Heart left ventricle (tissue), 16 donors: ENCODE measurements around the gene TMEM145. TPM values are rescaled to one million over a fixed set of nuclear protein-coding genes. Genes with fewer than 3 reads are reported as not detected.
A peak's percentile ranks its signal among the peaks of the same experiment; 100 is the strongest.

Experiments used
- ATAC-seq, 4 donors: fragments of 200-7000 bp; cut with Tn5 transposase; one replicate each; pipeline ENCODE4 v1.9.1; 2020 to 2022; ENCODE audit warnings: moderate library complexity in 4 of 4, mild to moderate bottlenecking in 3 of 4, moderate number of reproducible peaks in 1 of 4
- DNase-seq, 5 donors: peaks; one replicate each; pipeline ENCODE4 v3.0.0-alpha.2; 2020
- H3K27ac ChIP-seq, 12 donors: fragments of 200-600 bp; sonication (generic) in 4 of 12; one replicate each; pipeline versions ENCODE4 v1.5.0 to v1.8.0; 2016 to 2022; ENCODE audit warnings: mild to moderate bottlenecking in 2 of 12
- H3K27me3 ChIP-seq, 9 donors: fragments of 200-600 bp; sonication (generic) in 2 of 9; one replicate each; pipeline versions ENCODE4 v1.5.1 to v1.8.0; 2016 to 2022; ENCODE audit warnings: mild to moderate bottlenecking in 3 of 9
- H3K36me3 ChIP-seq, 9 donors: fragments of 200-600 bp; sonication (generic) in 2 of 9; one replicate each; pipeline versions ENCODE4 v1.5.0 to v1.8.0; 2018 to 2022; ENCODE audit warnings: mild to moderate bottlenecking in 2 of 9
- H3K4me1 ChIP-seq, 12 donors: fragments of 200-600 bp; sonication (generic) in 4 of 12; one replicate each; pipeline versions ENCODE4 v1.5.0 to v1.8.0; 2016 to 2022; ENCODE audit warnings: mild to moderate bottlenecking in 3 of 12
- H3K4me3 ChIP-seq, 12 donors: fragments of 200-600 bp; sonication (generic) in 4 of 12; one replicate each; pipeline versions ENCODE4 v1.5.0 to v1.8.0; 2017 to 2022; ENCODE audit warnings: mild to moderate bottlenecking in 9 of 12, moderate library complexity in 4 of 12
- H3K9me3 ChIP-seq, 12 donors: fragments of 200-600 bp; sonication (generic) in 4 of 12; one replicate each; pipeline versions ENCODE4 v1.5.0 to v1.8.0; 2016 to 2022; ENCODE audit warnings: mild to moderate bottlenecking in 1 of 12
- POLR2A ChIP-seq, 2 donors: fragments of 450-650 bp; IDR thresholded peaks; one replicate each; pipeline ENCODE4 v1.6.1; 2017; ENCODE audit warnings: antibody characterized with exemption in 2 of 2, mild to moderate bottlenecking in 2 of 2, moderate library complexity in 2 of 2
- WGBS, 4 donors: extraction: QIAGEN DNeasy Blood & Tissue Kit in 2 of 4; methylation state at CpG; one replicate each; pipeline versions ENCODE4 v1.1.5 to v1.1.7; 2013 to 2018; 5-methylcytosine and 5-hydroxymethylcytosine counted together
- intact Hi-C, 10 donors: fragments of 100-400 bp; cut with DNase I; formaldehyde crosslinking; loops; one replicate each; pipeline versions ENCODE4 v1.11.1 to v1.14.2; 2022
- polyA plus RNA-seq, 2 donors: library from polyadenylated mRNA; stranded (reverse); fragments of 200-250 nt; gene quantifications; one replicate each; pipeline ENCODE4 v1.2.3, GENCODE V29; 2013
- total RNA-seq, 9 donors: library from RNA; depleted of rRNA in 2 of 9; stranded (reverse); fragments of >200 nt in 2 of 9; fragmentation: NEBNext Ultra II Directional in 3 of 9; extraction: Animal tissue kit (Norgen Biotek cat#: 25700) in 3 of 9; gene quantifications; one replicate each; pipeline versions ENCODE4 v1.1.0 to v1.2.4, GENCODE V29; 2016 to 2023
- TF ChIP-seq, protein P1 (sequence below), 12 donors: fragments of 200-600 bp; sonication (generic) in 4 of 12; IDR thresholded peaks; one replicate each; pipeline versions ENCODE4 v1.5.0 to v1.8.0; 2018 to 2022; ENCODE audit warnings: antibody characterized with exemption in 12 of 12, mild to moderate bottlenecking in 5 of 12
- donor health status: ischemic (EF 13 %, LVEDD 7.1; RV severe dilation, severe dysfunction).
- donor health status: healthy with polysubstance abuse.
- donor health status: DM: no; HTN: yes; CAD: no.
- donor health status: DM: no; HTN: no; CAD: no.
- donor health status: ischemic (EF 25% LVEDD 6.9; RV normal size, moderate dysfunction).
- donor health status: ischemic (EF 25% LVEDD 5.7; RV mildly dilated, moderate dysfunction).
- donor health status: healthy.
- donor health status: DM: yes; HTN: yes; CAD: no.
- donor health status: ischemic (EF 35%, LVEDD 5.7; RV mildly dilated, moderate dysfunction).
- donor health status: nonischemic (EF 11% LVEDD 7.7; RV severe dilation, severe dysfunction).
- donor health status: DM: yes; HTN: yes; CAD: no.
- donor health status: PGD.
- donor health status: ischemic (EF 29% LVEDD 5.4; RV normal size, mild dysfunction).
- donor health status: nonischemic (EF 23%, LVEDD 6.1; RV moderate dilation, normal function).

Gene TMEM145
- total and polyA plus RNA-seq, 11 donors, result 0.11 to 0.27 (median 0.17) TPM; not detected in 7

DNA sequence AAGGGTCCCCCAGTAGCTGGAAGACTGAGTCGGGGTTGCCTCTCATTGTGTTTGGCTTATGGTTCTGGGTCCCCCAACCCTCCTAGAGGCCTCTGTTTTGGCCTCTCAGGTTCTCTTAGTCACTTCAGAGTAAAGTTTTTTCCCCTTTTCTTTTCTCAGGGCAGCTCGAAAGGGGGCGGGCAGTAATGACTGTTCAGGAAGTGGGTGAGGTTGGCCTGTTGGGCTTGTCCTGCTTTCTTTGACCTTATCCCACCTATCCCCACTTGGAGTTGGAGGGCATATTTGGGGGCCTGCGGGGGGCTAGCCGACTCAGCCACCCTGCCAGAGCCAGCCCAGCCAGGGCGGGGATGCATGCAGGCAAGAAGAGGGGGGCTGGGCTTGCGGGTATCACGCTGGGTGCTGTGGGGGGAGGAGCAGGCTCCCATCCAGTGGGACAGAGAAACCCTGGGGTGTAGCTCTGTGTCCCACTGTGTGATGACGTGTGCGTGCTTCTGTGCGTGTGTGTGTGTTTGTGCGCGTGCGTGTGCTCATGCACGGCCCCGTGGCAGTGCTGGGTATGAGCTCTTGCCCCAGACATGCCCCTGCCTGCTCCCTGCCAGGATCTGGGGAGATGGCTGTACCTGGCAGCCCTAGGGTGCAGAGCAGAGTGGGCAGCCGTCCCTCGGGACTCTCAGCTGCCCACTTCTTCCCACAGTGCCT lies 42.6 kb upstream of the TMEM145 start:
- 12 to 17% (median 14%) methylated on average over 7 to 18 of the region's 18 CpGs for WGBS, 4 donors
- peak in 1 of 4 donors; percentile 1 for ATAC-seq
- Histone ChIP-seq H3K4me3 (peak overlapping the region; percentile 23 to 79 (median 66)), H3K27me3 (no peaks in the 10 kb centered on the region), H3K36me3 (peaks cover 0 to 39% (median 29%) of the 10 kb centered on the region in 9 donors), H3K9me3 (no peaks in the 10 kb centered on the region), H3K4me1 (peaks cover 8 to 51% (median 38%) of the 10 kb centered on the region in 12 donors), H3K27ac (peak overlapping the region; percentile 74 to 98 (median 90))
- peak in 3 of 5 donors; percentile 54 to 76 (median 60) for DNase-seq
- intact Hi-C loops, result no loop called here
- no peak for TF ChIP-seq POLR2A (IDR thresholded peaks at IDR 0.05)
- TF ChIP-seq, protein P1, sequence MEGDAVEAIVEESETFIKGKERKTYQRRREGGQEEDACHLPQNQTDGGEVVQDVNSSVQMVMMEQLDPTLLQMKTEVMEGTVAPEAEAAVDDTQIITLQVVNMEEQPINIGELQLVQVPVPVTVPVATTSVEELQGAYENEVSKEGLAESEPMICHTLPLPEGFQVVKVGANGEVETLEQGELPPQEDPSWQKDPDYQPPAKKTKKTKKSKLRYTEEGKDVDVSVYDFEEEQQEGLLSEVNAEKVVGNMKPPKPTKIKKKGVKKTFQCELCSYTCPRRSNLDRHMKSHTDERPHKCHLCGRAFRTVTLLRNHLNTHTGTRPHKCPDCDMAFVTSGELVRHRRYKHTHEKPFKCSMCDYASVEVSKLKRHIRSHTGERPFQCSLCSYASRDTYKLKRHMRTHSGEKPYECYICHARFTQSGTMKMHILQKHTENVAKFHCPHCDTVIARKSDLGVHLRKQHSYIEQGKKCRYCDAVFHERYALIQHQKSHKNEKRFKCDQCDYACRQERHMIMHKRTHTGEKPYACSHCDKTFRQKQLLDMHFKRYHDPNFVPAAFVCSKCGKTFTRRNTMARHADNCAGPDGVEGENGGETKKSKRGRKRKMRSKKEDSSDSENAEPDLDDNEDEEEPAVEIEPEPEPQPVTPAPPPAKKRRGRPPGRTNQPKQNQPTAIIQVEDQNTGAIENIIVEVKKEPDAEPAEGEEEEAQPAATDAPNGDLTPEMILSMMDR (IDR thresholded peaks at IDR 0.05), result no peak

DNA sequence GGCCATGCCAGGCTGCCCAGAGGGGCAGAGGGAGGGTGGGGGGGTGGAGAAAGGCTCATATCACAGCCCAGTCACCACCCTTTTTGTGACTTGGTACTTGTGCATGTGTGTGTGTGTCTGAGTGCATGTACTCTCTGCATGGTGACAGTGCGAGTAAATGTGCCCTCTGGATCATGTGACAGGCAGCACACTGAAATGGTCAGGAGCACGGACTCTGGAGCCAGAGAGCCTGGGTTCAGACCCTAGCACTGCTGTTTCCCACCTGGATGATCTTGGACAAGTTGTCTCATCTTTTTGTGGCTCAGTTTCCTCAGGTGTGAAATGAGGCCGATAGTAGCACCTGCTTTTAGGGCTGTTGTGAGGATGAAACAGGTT lies 42.1 kb upstream of the TMEM145 start:
- DNase-seq, result peak in 2 of 5 donors; percentile 18 to 36
- Histone ChIP-seq H3K27me3 (no peaks in the 10 kb centered on the region), H3K27ac (peak overlapping the region; percentile 74 to 98 (median 90)), H3K9me3 (no peaks in the 10 kb centered on the region), H3K4me1 (peaks cover 8 to 57% (median 44%) of the 10 kb centered on the region in 12 donors), H3K4me3 (peak overlapping the region in 10 of 12 donors; percentile 54 to 79 (median 69)), H3K36me3 (peaks cover 0 to 42% (median 29%) of the 10 kb centered on the region in 9 donors)
- ATAC-seq, result no peak
- TF ChIP-seq POLR2A (IDR thresholded peaks at IDR 0.05), result no peak
- TF ChIP-seq, protein P1 (IDR thresholded peaks at IDR 0.05), result no peak
- WGBS, 4 donors, result 39 to 55% (median 43%) methylated on average over 3 of the region's 3 CpGs
- intact Hi-C loops, result no loop called here

DNA sequence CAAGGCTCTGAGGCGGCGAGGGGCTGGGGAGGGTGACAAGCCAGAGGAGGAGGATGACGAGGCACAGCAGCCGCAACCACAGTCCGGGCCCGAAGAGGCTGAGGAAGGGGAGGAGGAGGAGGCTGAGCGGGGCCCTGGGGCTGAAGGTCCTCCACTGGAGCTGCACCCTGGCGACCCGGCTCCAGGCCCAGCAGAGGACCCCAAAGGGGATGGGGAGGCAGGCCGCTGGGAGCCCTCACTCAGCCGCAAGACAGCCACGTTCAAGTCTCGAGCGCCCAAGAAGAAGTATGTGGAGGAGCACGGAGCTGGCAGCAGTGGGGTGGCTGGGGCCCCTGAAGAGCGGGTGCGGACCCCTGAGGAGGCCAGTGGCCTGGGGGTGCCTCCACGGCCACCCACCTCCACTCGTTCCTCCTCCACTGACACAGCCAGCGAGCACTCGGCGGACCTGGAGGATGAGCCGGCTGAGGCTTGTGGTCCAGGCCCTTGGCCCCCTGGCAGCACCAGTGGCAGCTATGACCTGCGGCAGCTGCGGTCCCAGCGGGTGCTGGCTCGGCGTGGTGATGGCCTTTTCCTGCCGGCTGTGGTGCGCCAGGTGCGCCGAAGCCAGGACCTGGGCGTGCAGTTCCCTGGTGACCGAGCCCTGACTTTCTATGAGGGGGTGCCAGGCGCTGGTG lies 41.1 kb upstream of the TMEM145 start:
- ATAC-seq (no peak), DNase-seq (peak in 2 of 5 donors; percentile 18 to 32)
- Histone ChIP-seq H3K4me1 (peaks cover 8 to 66% (median 52%) of the 10 kb centered on the region in 12 donors), H3K27me3 (no peaks in the 10 kb centered on the region), H3K9me3 (no peaks in the 10 kb centered on the region), H3K4me3 (no peak overlapping the region), H3K27ac (peak overlapping the region in 3 of 12 donors; percentile 90 to 95 (median 94)), H3K36me3 (peaks cover 0 to 45% (median 29%) of the 10 kb centered on the region in 9 donors)
- TF ChIP-seq, protein P1 (IDR thresholded peaks at IDR 0.05), result no peak
- no peak for TF ChIP-seq POLR2A (IDR thresholded peaks at IDR 0.05)
- intact Hi-C loops, result no loop called here
- 86 to 90% (median 89%) methylated on average over 21 to 35 of the region's 35 CpGs for WGBS, 4 donors

DNA sequence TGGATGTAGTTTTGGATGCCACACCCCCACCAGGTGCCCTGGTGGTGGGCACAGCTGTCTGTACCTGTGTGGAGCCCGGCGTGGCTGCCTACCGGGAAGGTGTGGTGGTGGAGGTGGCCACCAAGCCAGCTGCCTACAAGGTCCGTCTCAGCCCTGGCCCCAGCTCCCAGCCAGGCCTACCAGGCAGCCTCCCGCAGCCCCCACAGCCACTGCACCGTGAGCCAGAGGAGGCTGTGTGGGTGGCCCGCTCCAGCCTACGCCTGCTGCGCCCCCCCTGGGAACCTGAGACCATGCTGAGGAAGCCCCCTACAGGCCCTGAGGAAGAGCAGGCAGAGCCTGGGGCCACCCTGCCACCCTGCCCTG lies 40.6 kb upstream of the TMEM145 start:
- Histone ChIP-seq H3K36me3 (peaks cover 0 to 45% (median 29%) of the 10 kb centered on the region in 9 donors), H3K4me1 (peaks cover 8 to 71% (median 56%) of the 10 kb centered on the region in 12 donors), H3K9me3 (no peaks in the 10 kb centered on the region), H3K4me3 (no peak overlapping the region), H3K27ac (no peak overlapping the region), H3K27me3 (no peaks in the 10 kb centered on the region)
- intact Hi-C loops, result no loop called here
- no peak for TF ChIP-seq POLR2A (IDR thresholded peaks at IDR 0.05)
- TF ChIP-seq, protein P1 (IDR thresholded peaks at IDR 0.05), result no peak
- ATAC-seq, result no peak
- DNase-seq, result peak in 1 of 5 donors; percentile 28
- WGBS, 4 donors, result 88 to 91% (median 90%) methylated on average over 6 to 9 of the region's 9 CpGs
